HG03460 (cell line): ENCODE data around the gene TANC1.
A peak's percentile ranks its signal among the peaks of the same experiment; 100 is the strongest.

Experiments
- ATAC-seq: cut with Tn5 transposase; IDR thresholded peaks from one replicate; pipeline ENCODE4 v1.9.1; 2021; ENCODE audit not compliant: unreplicated experiment

TANC1 gene

GRCh38 chr2:159243529-159243928, 275.1 kb downstream of the TANC1 start:
- ATAC-seq, result no peak

- ATAC-seq, result no peak
These were observed 278.0 kb downstream of the TANC1 start for GRCh38 chr2:159246325-159246988.

- ATAC-seq, result peak; percentile 83
These were observed 281.7 kb downstream of the TANC1 start for GRCh38 chr2:159249990-159250715.

- ATAC-seq, result no peak
These were observed 283.1 kb downstream of the TANC1 start for GRCh38 chr2:159251296-159252173.

GRCh38 chr2:159252905-159253304, 284.5 kb downstream of the TANC1 start:
- no peak for ATAC-seq

- ATAC-seq, result no peak
These were observed 287.7 kb downstream of the TANC1 start for GRCh38 chr2:159256159-159256558.

GRCh38 chr2:159262226-159262625, 293.8 kb downstream of the TANC1 start:
- no peak for ATAC-seq

- no peak for ATAC-seq
These were observed 294.5 kb downstream of the TANC1 start for GRCh38 chr2:159262904-159263303.

GRCh38 chr2:159265171-159265576, 296.7 kb downstream of the TANC1 start:
- no peak for ATAC-seq

- no peak for ATAC-seq
These were observed 298.1 kb downstream of the TANC1 start for GRCh38 chr2:159266554-159266953.

GRCh38 chr2:159267921-159268320, 299.5 kb downstream of the TANC1 start:
- no peak for ATAC-seq

GRCh38 chr2:159270744-159271379, 302.4 kb downstream of the TANC1 start:
- no peak for ATAC-seq

GRCh38 chr2:159272156-159272555, 303.7 kb downstream of the TANC1 start:
- no peak for ATAC-seq

GRCh38 chr2:159275111-159275510, 306.7 kb downstream of the TANC1 start:
- ATAC-seq, result no peak

GRCh38 chr2:159279700-159280099, 311.3 kb downstream of the TANC1 start:
- no peak for ATAC-seq

- no peak for ATAC-seq
These were observed 312.6 kb downstream of the TANC1 start for GRCh38 chr2:159281002-159281401.
